H1 (cell line): ENCODE data around the gene KLK6. TPM values are rescaled to one million over a fixed set of nuclear protein-coding genes. Genes with fewer than 3 reads are reported as not detected.

Experiments
- CTCF ChIA-PET: fragments of 300-600 bp; sonication (Branson Sonifier 250); formaldehyde crosslinking; loops from one replicate; lab custom pipeline; 2021; ENCODE audit not compliant: partially characterized antibody; lab: Charles Lee
- POLR2A ChIA-PET: fragments of 300-600 bp; sonication (Branson Sonifier 250); formaldehyde crosslinking; loops from one replicate; lab custom pipeline; 2021; ENCODE audit warnings: inconsistent platforms; ENCODE audit not compliant: partially characterized antibody; lab: Charles Lee
- DNase-seq, 2 experiments: peaks; one replicate each; pipeline versions ENCODE4 v3.0.0 to v3.0.0-alpha.2; 2010 to 2022; ENCODE audit warnings: low spot score in 2 of 2, low read depth in 1 of 2, mixed read lengths in 1 of 2
- FAIRE-seq: peaks from 2 replicates; lab custom pipeline; 2011; peaks lifted over from hg19 to GRCh38; lab: Jason Lieb, UNC
- H2AFZ ChIP-seq: 2 replicates; pipeline ENCODE4 v1.8.1; 2012; ENCODE audit warnings: low read length, inconsistent platforms
- H2AK5ac ChIP-seq: 2 replicates; pipeline ENCODE4 v1.6.1; 2013; ENCODE audit warnings: low read depth, low read length
- H2BK120ac ChIP-seq: replicated peaks from 2 replicates; pipeline ENCODE3; 2013; ENCODE audit warnings: low read depth, low read length, inconsistent platforms
- H2BK12ac ChIP-seq: 2 replicates; pipeline ENCODE4 v1.6.1; 2013; ENCODE audit warnings: low read depth, low read length
- H2BK15ac ChIP-seq: 2 replicates; pipeline ENCODE4 v1.6.1; 2013; ENCODE audit warnings: low read length
- H2BK20ac ChIP-seq: 2 replicates; pipeline ENCODE4 v1.6.1; 2013; ENCODE audit warnings: low read length
- H2BK5ac ChIP-seq: 2 replicates; pipeline ENCODE4 v1.6.1; 2013; ENCODE audit warnings: low read depth, low read length
- H3K14ac ChIP-seq: 2 replicates; pipeline ENCODE4 v1.6.1; 2013; ENCODE audit warnings: inconsistent platforms; ENCODE audit not compliant: insufficient read length
- H3K18ac ChIP-seq: 2 replicates; pipeline ENCODE4 v1.6.1; 2013; ENCODE audit warnings: low read length; ENCODE audit errors: extremely low read depth
- H3K23ac ChIP-seq: 2 replicates; pipeline ENCODE4 v1.6.1; 2013; ENCODE audit warnings: inconsistent platforms; ENCODE audit not compliant: insufficient read length
- H3K23me2 ChIP-seq: 2 replicates; pipeline ENCODE4 v1.6.1; 2013; ENCODE audit warnings: low read depth, low read length
- H3K27ac ChIP-seq: 2 replicates; pipeline ENCODE4 v1.6.1; 2011; ENCODE audit warnings: low read depth, low read length, inconsistent platforms
- H3K27me3 ChIP-seq, 4 experiments: replicated peaks in 1 of 4; 1 replicate in 1 of 4; 2 replicates in 3 of 4; pipeline versions ENCODE4 v1.6.1 to v1.8.1; 2011 to 2013; ENCODE audit warnings: low read length in 3 of 4, mild to moderate bottlenecking in 3 of 4, inconsistent platforms in 2 of 4, mixed read lengths in 2 of 4, moderate library complexity in 1 of 4; ENCODE audit not compliant: control insufficient read depth in 3 of 4, insufficient read depth in 3 of 4; ENCODE audit errors: extremely low read depth in 1 of 4
- H3K36me3 ChIP-seq, 4 experiments: 2 replicates each; pipeline versions ENCODE4 v1.6.1 to v1.8.1; 2011 to 2013; ENCODE audit warnings: mild to moderate bottlenecking in 4 of 4, low read length in 3 of 4, moderate library complexity in 2 of 4, control low read depth in 1 of 4, inconsistent platforms in 1 of 4; ENCODE audit not compliant: insufficient read depth in 4 of 4, control insufficient read depth in 2 of 4
- H3K4ac ChIP-seq: replicated peaks from 2 replicates; pipeline ENCODE3; 2013; ENCODE audit warnings: low read length, low read depth, mixed read lengths, inconsistent platforms; ENCODE audit not compliant: insufficient read length
- H3K4me1 ChIP-seq, 4 experiments: replicated peaks in 1 of 4; 1 replicate in 1 of 4; 2 replicates in 3 of 4; pipeline versions ENCODE4 v1.6.1 to v1.8.1; 2011 to 2013; ENCODE audit warnings: low read length in 3 of 4, inconsistent platforms in 2 of 4, mixed read lengths in 1 of 4; ENCODE audit not compliant: insufficient read depth in 4 of 4, control insufficient read depth in 3 of 4
- H3K4me2 ChIP-seq, 2 experiments: 2 replicates each; pipeline versions ENCODE4 v1.6.1 to v1.8.1; 2011 to 2013; ENCODE audit warnings: low read depth in 2 of 2, low read length in 2 of 2, control low read depth in 1 of 2, inconsistent platforms in 1 of 2, mild to moderate bottlenecking in 1 of 2; ENCODE audit not compliant: insufficient read depth in 1 of 2
- H3K4me3 ChIP-seq, 4 experiments: fragments of 200-600, 300-600 bp in 1 of 4; sonication (generic), shearing (Covaris generic), sonication (Bioruptor Twin) in 1 of 4; 2 replicates each; pipeline versions ENCODE4 v1.5.1 to v1.8.1; 2011 to 2016; ENCODE audit warnings: low read length in 4 of 4, low read depth in 3 of 4, control low read depth in 2 of 4, inconsistent platforms in 2 of 4, mild to moderate bottlenecking in 2 of 4, mixed read lengths in 1 of 4, moderate library complexity in 1 of 4; ENCODE audit not compliant: insufficient read depth in 2 of 4; ENCODE audit errors: extremely low read depth in 1 of 4
- H3K56ac ChIP-seq: replicated peaks from 2 replicates; pipeline ENCODE3; 2013; ENCODE audit warnings: low read depth, mild to moderate bottlenecking, mixed read lengths, low read length, inconsistent platforms; ENCODE audit not compliant: insufficient read length
- H3K79me1 ChIP-seq: 2 replicates; pipeline ENCODE4 v1.6.1; 2013; ENCODE audit warnings: low read depth, low read length, control low read depth
- H3K79me2 ChIP-seq, 2 experiments: 2 replicates each; pipeline versions ENCODE4 v1.6.1 to v1.8.1; 2012 to 2013; ENCODE audit warnings: low read length in 2 of 2, mild to moderate bottlenecking in 2 of 2, inconsistent platforms in 1 of 2; ENCODE audit not compliant: insufficient read depth in 2 of 2, control insufficient read depth in 1 of 2
- H3K9ac ChIP-seq, 4 experiments: replicated peaks in 1 of 4; 1 replicate in 1 of 4; 2 replicates in 3 of 4; pipeline versions ENCODE4 v1.6.1 to v1.8.1; 2011 to 2013; ENCODE audit warnings: low read depth in 3 of 4, low read length in 3 of 4, control low read depth in 2 of 4, mild to moderate bottlenecking in 2 of 4, moderate library complexity in 2 of 4, inconsistent platforms in 1 of 4; ENCODE audit errors: extremely low read depth in 1 of 4
- H3K9me3 ChIP-seq, 2 experiments: 2 replicates each; pipeline versions ENCODE4 v1.6.1 to v1.8.1; 2012 to 2013; ENCODE audit warnings: mild to moderate bottlenecking in 2 of 2, moderate library complexity in 2 of 2, control low read depth in 1 of 2, inconsistent platforms in 1 of 2, low read depth in 1 of 2, low read length in 1 of 2, mixed read lengths in 1 of 2; ENCODE audit not compliant: insufficient read depth in 2 of 2
- H4K20me1 ChIP-seq, 2 experiments: replicated peaks in 1 of 2; 2 replicates each; pipeline versions ENCODE3 to v1.8.1; 2011 to 2013; ENCODE audit warnings: inconsistent platforms in 2 of 2, low read length in 2 of 2, mild to moderate bottlenecking in 1 of 2; ENCODE audit not compliant: insufficient read depth in 2 of 2, control insufficient read depth in 1 of 2
- H4K5ac ChIP-seq: 2 replicates; pipeline ENCODE4 v1.6.1; 2013; ENCODE audit warnings: low read length, low read depth, mixed read lengths, inconsistent platforms; ENCODE audit not compliant: insufficient read length
- H4K8ac ChIP-seq: 2 replicates; pipeline ENCODE4 v1.8.0; 2013; ENCODE audit warnings: mild to moderate bottlenecking, moderate library complexity, low read length, inconsistent platforms; ENCODE audit not compliant: insufficient read depth; ENCODE audit errors: extremely low read depth
- H4K91ac ChIP-seq: replicated peaks from 2 replicates; pipeline ENCODE3; 2013; ENCODE audit warnings: low read length, mixed read lengths, inconsistent platforms; ENCODE audit not compliant: insufficient read length
- GTF2F1 ChIP-seq: IDR thresholded peaks from 2 replicates; pipeline ENCODE4 v1.6.1; 2012; ENCODE audit warnings: low read depth, low read length, improper control_type of control experiment, borderline replicate concordance
- MAFK ChIP-seq: IDR thresholded peaks from 2 replicates; pipeline ENCODE4 v1.6.1; 2012; ENCODE audit warnings: low read depth, mild to moderate bottlenecking, improper control_type of control experiment, low read length
- RNF2 ChIP-seq: fragments of 200-900, 300-1000 bp; sonication (generic); IDR thresholded peaks from 2 replicates; pipeline ENCODE4 v1.7.1; 2016; ENCODE audit warnings: borderline replicate concordance, low read depth, mild to moderate bottlenecking, antibody characterized with exemption, low read length; ENCODE audit not compliant: poor library complexity, severe bottlenecking; ENCODE audit errors: missing control alignments
- SRF ChIP-seq: IDR thresholded peaks from 2 replicates; pipeline ENCODE4 v1.6.1; 2011; ENCODE audit warnings: mild to moderate bottlenecking, low read depth, low read length, moderate library complexity
- WGBS, 2 experiments: shearing (Covaris generic) in 1 of 2; methylation state at CpG; one replicate each; pipeline versions ENCODE4 v1.1.6 to v1.1.7; 2013 to 2015; ENCODE audit warnings: low lambda C conversion rate in 2 of 2, mixed read lengths in 2 of 2, inconsistent platforms in 1 of 2, low coverage in 1 of 2, missing lambda C conversion rate in 1 of 2; ENCODE audit not compliant: insufficient replicate concordance in 2 of 2, insufficient coverage in 1 of 2, insufficient read length in 1 of 2; ENCODE audit errors: extremely low coverage in 1 of 2, missing lambda C conversion rate in 1 of 2; 5-methylcytosine and 5-hydroxymethylcytosine counted together
- polyA plus RNA-seq, 7 experiments: library from polyadenylated mRNA; depleted of rRNA in 3 of 7; stranded (reverse) in 5 of 7; unstranded in 2 of 7; fragments of >200 nt in 5 of 7; fragments of 200-250 nt in 2 of 7; gene quantifications; 1 replicate in 5 of 7; 2 replicates in 1 of 7; 4 replicates in 1 of 7; pipeline versions ENCODE4 v1.2.1 to v1.2.3, GENCODE V29; 2011 to 2013; ENCODE audit warnings: missing spikeins in 2 of 7, mixed read lengths in 2 of 7
- total RNA-seq: library from RNA; stranded (reverse); fragmentation: NEBNext Ultra II Directional; extraction: Animal tissue kit (Norgen Biotek cat#: 25700); gene quantifications from 2 replicates; pipeline ENCODE4 v1.2.1, GENCODE V29; 2021
- TF ChIP-seq, protein P1 (sequence below): IDR thresholded peaks from 2 replicates; pipeline ENCODE4 v1.6.1; 2011; ENCODE audit warnings: low read depth, mild to moderate bottlenecking, low read length; ENCODE audit not compliant: insufficient read depth

Gene KLK6
- total and polyA plus RNA-seq, 2 of the 8 experiments (the other 6 are each of a cell fraction or from before 2014, with no cell fraction given), result 0.69 to 3.2 TPM

DNA sequence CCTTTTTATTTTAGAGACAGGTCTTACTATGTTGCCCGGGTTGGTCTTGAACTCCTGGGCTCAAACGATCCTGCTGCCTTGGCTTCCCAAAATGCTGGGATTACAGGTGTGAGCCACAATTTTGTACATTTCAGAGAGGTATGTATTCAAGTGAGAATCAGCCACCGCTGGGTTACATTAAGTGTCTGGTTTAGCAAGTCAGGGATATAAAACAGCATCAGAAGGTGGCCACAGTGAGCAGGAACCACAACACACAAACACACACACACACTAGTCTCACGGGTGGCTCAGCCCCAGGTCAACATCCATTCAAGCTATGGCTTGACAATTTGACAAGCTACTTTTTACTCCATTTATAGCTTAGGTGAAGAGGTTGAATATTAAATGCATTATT is 36.7 kb downstream of the KLK6 start:
- Histone ChIP-seq H2AFZ (no peak overlapping the region), H3K79me2 (no peaks in the 10 kb centered on the region), H3K27ac (no peak overlapping the region), H3K14ac (no peak overlapping the region), H3K18ac (no peak overlapping the region), H4K20me1 (no peaks in the 10 kb centered on the region), H3K23ac (no peak overlapping the region), H4K91ac (no peak overlapping the region), H2BK20ac (no peak overlapping the region), H3K4me3 (no peak overlapping the region), H2BK15ac (no peak overlapping the region), H2BK120ac (no peak overlapping the region), H4K8ac (no peak overlapping the region), H3K9me3 (no peaks in the 10 kb centered on the region), H3K27me3 (0 out of 7 replicates have a peak, but pooled peaks cover 0 to 2% (median 0%) of the 10 kb centered on the region in 4 experiments), H3K23me2 (no peaks in the 10 kb centered on the region), H2BK12ac (no peak overlapping the region), H2AK5ac (no peak overlapping the region), H2BK5ac (no peak overlapping the region), H3K79me1 (no peaks in the 10 kb centered on the region), H3K4ac (no peak overlapping the region), H3K56ac (no peak overlapping the region), H3K36me3 (no peaks in the 10 kb centered on the region), H3K4me2 (no peak overlapping the region)
- POLR2A ChIA-PET, result no interaction called here
- CTCF ChIA-PET, result interaction anchor here (2.1 to 3.5 kb wide), 2 partner anchors 84 to 164 kb away, joined by 12 to 13 read pairs; no protein-coding TSS in a partner anchor
- DNase-seq (no peak), FAIRE-seq (no peak)
- 88% methylated on average over 4 of the region's 4 CpGs; no CpG with 5 or more reads in 1 of the 2 experiments for WGBS, 2 experiments
- TF ChIP-seq, protein P1, sequence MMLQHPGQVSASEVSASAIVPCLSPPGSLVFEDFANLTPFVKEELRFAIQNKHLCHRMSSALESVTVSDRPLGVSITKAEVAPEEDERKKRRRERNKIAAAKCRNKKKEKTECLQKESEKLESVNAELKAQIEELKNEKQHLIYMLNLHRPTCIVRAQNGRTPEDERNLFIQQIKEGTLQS, result no peak
- TF ChIP-seq SRF (no peak), MAFK (no peak), GTF2F1 (no peak), RNF2 (no peak)
- TF ChIP-seq, all 59 proteins: peak for 0
- Histone ChIP-seq H3K4me1 (no peaks in the 10 kb centered on the region), H3K9ac (no peak overlapping the region), H4K5ac (no peak overlapping the region)
